ENCODE measurements around the gene MVB12B.

DNA sequence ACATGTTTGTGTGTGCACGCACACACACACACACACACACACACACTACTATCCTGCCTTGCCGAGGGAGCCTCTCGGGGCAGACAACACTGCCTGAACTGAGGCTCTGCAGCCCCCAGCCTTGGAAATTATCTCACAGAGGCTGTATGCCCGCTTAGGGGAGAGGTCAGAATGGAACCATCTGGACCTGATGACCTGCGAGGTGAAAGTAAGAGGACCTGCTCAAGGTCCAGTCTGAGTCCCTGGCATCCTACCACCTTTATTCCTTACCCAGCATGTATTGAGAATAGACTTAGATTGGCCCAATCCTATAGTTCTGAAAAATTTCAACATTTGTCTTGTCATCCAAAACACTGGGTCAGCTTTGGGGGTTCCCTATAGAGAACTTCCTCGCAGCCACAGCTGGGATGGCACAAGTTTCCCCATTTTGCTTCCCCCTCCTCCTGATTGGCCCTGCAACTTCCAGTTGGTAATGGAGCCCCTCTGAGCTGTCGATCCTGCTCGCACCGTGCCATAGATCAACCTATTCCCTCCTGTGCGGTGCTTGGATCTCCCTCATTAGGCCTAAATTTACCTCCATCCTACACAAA is 10.2 kb downstream of the MVB12B start:
- TF ChIP-seq SP1 (IDR thresholded peaks at IDR 0.05) (no peak), SP1 (CRISPR knock-in tag; IDR thresholded peaks at IDR 0.05) (no peak), ZNF350 (CRISPR knock-in tag; IDR thresholded peaks at IDR 0.05; ENCODE audit: borderline replicate concordance, low read depth) (no peak), PTBP1 (IDR thresholded peaks at IDR 0.05; ENCODE audit: low read depth, low read length, poor library complexity, severe bottlenecking) (no peak), POLR2AphosphoS5 (IDR thresholded peaks at IDR 0.05; ENCODE audit: low read depth, low read length) (no peak), NONO (IDR thresholded peaks at IDR 0.05) (no peak), NONO (CRISPR knock-in tag; conservative IDR thresholded peaks at IDR 0.05) (no peak), ARHGAP35 (CRISPR knock-in tag; IDR thresholded peaks at IDR 0.05; ENCODE audit: borderline replicate concordance) (no peak), TMF1 (CRISPR knock-in tag; IDR thresholded peaks at IDR 0.05; ENCODE audit: low read depth) (no peak), CEBPB (IDR thresholded peaks at IDR 0.05; ENCODE audit: borderline replicate concordance, low read depth, low read length) (no peak)
- TF ChIP-seq, protein P1, sequence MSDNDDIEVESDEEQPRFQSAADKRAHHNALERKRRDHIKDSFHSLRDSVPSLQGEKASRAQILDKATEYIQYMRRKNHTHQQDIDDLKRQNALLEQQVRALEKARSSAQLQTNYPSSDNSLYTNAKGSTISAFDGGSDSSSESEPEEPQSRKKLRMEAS (IDR thresholded peaks at IDR 0.05) = no peak
- TF ChIP-seq, protein P2, sequence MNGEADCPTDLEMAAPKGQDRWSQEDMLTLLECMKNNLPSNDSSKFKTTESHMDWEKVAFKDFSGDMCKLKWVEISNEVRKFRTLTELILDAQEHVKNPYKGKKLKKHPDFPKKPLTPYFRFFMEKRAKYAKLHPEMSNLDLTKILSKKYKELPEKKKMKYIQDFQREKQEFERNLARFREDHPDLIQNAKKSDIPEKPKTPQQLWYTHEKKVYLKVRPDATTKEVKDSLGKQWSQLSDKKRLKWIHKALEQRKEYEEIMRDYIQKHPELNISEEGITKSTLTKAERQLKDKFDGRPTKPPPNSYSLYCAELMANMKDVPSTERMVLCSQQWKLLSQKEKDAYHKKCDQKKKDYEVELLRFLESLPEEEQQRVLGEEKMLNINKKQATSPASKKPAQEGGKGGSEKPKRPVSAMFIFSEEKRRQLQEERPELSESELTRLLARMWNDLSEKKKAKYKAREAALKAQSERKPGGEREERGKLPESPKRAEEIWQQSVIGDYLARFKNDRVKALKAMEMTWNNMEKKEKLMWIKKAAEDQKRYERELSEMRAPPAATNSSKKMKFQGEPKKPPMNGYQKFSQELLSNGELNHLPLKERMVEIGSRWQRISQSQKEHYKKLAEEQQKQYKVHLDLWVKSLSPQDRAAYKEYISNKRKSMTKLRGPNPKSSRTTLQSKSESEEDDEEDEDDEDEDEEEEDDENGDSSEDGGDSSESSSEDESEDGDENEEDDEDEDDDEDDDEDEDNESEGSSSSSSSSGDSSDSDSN (CRISPR knock-in tag; IDR thresholded peaks at IDR 0.05) = no peak
- TF ChIP-seq, protein P3, sequence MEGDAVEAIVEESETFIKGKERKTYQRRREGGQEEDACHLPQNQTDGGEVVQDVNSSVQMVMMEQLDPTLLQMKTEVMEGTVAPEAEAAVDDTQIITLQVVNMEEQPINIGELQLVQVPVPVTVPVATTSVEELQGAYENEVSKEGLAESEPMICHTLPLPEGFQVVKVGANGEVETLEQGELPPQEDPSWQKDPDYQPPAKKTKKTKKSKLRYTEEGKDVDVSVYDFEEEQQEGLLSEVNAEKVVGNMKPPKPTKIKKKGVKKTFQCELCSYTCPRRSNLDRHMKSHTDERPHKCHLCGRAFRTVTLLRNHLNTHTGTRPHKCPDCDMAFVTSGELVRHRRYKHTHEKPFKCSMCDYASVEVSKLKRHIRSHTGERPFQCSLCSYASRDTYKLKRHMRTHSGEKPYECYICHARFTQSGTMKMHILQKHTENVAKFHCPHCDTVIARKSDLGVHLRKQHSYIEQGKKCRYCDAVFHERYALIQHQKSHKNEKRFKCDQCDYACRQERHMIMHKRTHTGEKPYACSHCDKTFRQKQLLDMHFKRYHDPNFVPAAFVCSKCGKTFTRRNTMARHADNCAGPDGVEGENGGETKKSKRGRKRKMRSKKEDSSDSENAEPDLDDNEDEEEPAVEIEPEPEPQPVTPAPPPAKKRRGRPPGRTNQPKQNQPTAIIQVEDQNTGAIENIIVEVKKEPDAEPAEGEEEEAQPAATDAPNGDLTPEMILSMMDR (CRISPR knock-in tag; IDR thresholded peaks at IDR 0.05) = no peak
